ENCODE measurements around the gene TFEC. TPM values are rescaled to one million over a fixed set of nuclear protein-coding genes. Genes with fewer than 3 reads are reported as not detected.
"Not testable (repeated sequence)": the region's sequence is repeated elsewhere in the genome, so short reads cannot be mapped to it uniquely, and the experiment has no call there.

TFEC gene
- polyA plus RNA-seq, 2 of the 4 experiments (the other 2 are of a cell fraction), result 0.05 to 0.13 TPM

- TF ChIP-seq CBX2 (IDR thresholded peaks at IDR 0.05; ENCODE audit: borderline replicate concordance, low read depth) (no peak), ZFP36 (IDR thresholded peaks at IDR 0.05; ENCODE audit: borderline replicate concordance, partially characterized antibody) (no peak), POLR2AphosphoS2 (conservative IDR thresholded peaks at IDR 0.05; ENCODE audit: low read length) (no peak), HES2 (IDR thresholded peaks at IDR 0.05) (no peak), E2F6 (IDR thresholded peaks at IDR 0.05; ENCODE audit: borderline replicate concordance, low read depth) (no peak)
Measured at GRCh38 chr7:115932880-115933279, 97.7 kb downstream of the TFEC start (continued).

GRCh38 chr7:115930184-115930583 lies 100.4 kb downstream of the TFEC start:
- ATAC-seq; H3K9me3 ChIP-seq; DNase-seq (ENCODE audit: low read depth in 1 of 2, low spot score in 1 of 2); POLR2A ChIA-PET; H3K27ac ChIP-seq; H3K4me2 ChIP-seq; CTCF ChIA-PET; H3K4me3 ChIP-seq; H3K4me1 ChIP-seq; FAIRE-seq: not testable (repeated sequence)
- 36% methylated on average over 4 of the region's 4 CpGs for WGBS (ENCODE audit: missing lambda C conversion rate)

GRCh38 chr7:115929736-115930135 lies 100.8 kb downstream of the TFEC start:
- H3K27ac ChIP-seq; FAIRE-seq; H3K4me1 ChIP-seq; H3K4me2 ChIP-seq; CTCF ChIA-PET; H3K4me3 ChIP-seq; DNase-seq (ENCODE audit: low read depth in 1 of 2, low spot score in 1 of 2); ATAC-seq; POLR2A ChIA-PET; H3K9me3 ChIP-seq: not testable (repeated sequence)
- WGBS (ENCODE audit: missing lambda C conversion rate), result 42% methylated on average over 3 of the region's 3 CpGs

- TF ChIP-seq EP300 (IDR thresholded peaks at IDR 0.05) (no peak), HOXA7 (CRISPR knock-in tag; IDR thresholded peaks at IDR 0.05) (no peak), MAX (IDR thresholded peaks at IDR 0.05) (no peak), RFX5 (IDR thresholded peaks at IDR 0.05) (no peak), JUNB (IDR thresholded peaks at IDR 0.05) (no peak), KDM5A (IDR thresholded peaks at IDR 0.05) (no peak), KDM1A (IDR thresholded peaks at IDR 0.05; ENCODE audit: low read depth) (no peak), NFE2L2 (conservative IDR thresholded peaks at IDR 0.05; ENCODE audit: low read length) (no peak), CHD2 (IDR thresholded peaks at IDR 0.05; ENCODE audit: low read length, partially characterized antibody) (no peak), CEBPB (IDR thresholded peaks at IDR 0.05) (no peak), ZSCAN20 (CRISPR knock-in tag; IDR thresholded peaks at IDR 0.05) (no peak), BCL3 (IDR thresholded peaks at IDR 0.05) (no peak), HES2 (IDR thresholded peaks at IDR 0.05) (no peak), TFCP2L1 (CRISPR knock-in tag; IDR thresholded peaks at IDR 0.05) (no peak), TP53 (CRISPR knock-in tag; IDR thresholded peaks at IDR 0.05) (no peak), PHF8 (IDR thresholded peaks at IDR 0.05; ENCODE audit: borderline replicate concordance, low read depth) (no peak)
- DNase-seq (ENCODE audit: low read depth in 1 of 2, low spot score in 1 of 2) (no peak), ATAC-seq (no peak), FAIRE-seq (no peak)
- Histone ChIP-seq H3K4me1 (no peaks in the 10 kb centered on the region), H3K4me3 (no peak overlapping the region), H3K27ac (no peak overlapping the region), H3K9me3 (no peaks in the 10 kb centered on the region), H3K4me2 (no peak overlapping the region)
- CTCF ChIA-PET, result no interaction called here
- POLR2A ChIA-PET, result no interaction called here
- 8% methylated on average over 2 of the region's 2 CpGs for WGBS (ENCODE audit: missing lambda C conversion rate)
Measured at GRCh38 chr7:115924411-115924810, 106.2 kb downstream of the TFEC start.

Measured in A549 (cell line).